Measurements from ENCODE around the gene NOC2L. TPM values are rescaled to one million over a fixed set of nuclear protein-coding genes. Genes with fewer than 3 reads are reported as not detected.
A peak's percentile ranks its signal among the peaks of the same experiment; 100 is the strongest.

The NOC2L gene
- total RNA-seq, 4 donors from 2014 or later: 35.3 to 54.1 (median 47.5) TPM

DNA sequence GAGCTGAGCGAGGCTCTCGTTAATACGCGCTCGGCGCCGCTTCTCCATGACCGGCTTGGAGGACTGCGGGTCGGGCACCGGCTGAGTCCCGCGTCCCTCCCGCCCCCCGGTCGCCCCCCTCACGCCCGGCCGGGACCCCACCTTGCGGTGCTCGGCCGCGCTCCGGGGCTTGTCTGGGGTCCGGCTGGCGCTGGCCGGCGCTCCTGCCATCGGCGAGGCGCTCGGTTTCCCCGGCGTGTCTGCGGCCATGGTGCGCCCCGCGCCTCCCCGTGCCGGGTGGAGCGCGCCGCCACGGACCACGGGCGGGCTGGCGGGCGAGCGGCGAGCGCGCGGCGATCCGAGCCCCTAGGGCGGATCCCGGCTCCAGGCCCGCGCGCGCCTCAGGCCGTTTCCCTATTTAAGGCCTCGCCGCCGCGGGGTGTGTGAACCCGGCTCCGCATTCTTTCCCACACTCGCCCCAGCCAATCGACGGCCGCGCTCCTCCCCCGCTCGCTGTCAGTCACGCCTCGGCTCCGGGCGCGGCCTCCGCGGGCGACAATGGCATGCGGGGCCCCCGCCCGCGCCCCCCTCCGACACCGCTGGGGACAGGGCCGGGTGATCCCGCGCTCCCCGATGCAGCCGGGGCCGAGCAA is 40.8 kb upstream of the NOC2L start, which contains the start of gene HES4:
TSS of gene HES4 (minus strand) at position 373 of the 632 bp plus-strand sequence. CDS start at position 249, 124 bp downstream.
- DNase-seq (ENCODE audit: extremely low spot score): peak; percentile 96
- Histone ChIP-seq H3K4me3 (peak within 1 kb of the TSS; percentile 74 to 83 (median 82)), H3K4me1 (peaks cover 24 to 59% (median 49%) of the 10 kb centered on the region in 4 donors), H3K36me3 (peaks cover 0 to 8% (median 0%) of the 10 kb centered on the region in 4 donors), H3K9me3 (no peaks in the 10 kb centered on the region), H3K27me3 (peaks cover 0 to 56% (median 0%) of the 10 kb centered on the region in 4 donors), H3K27ac (replicated peaks in 1 of 4) (peak within 1 kb of the TSS; percentile 97 to 100 (median 99))
- intact Hi-C loops (cut with DNase I): no loop called here
- peak; percentile 26 for TF ChIP-seq POLR2A (IDR thresholded peaks at IDR 0.05; ENCODE audit: low read depth)
- peak; percentile 79 to 88 for TF ChIP-seq POLR2AphosphoS5 (IDR thresholded peaks at IDR 0.05)
- TF ChIP-seq EP300 (IDR thresholded peaks at IDR 0.05): no peak
- 2% methylated on average over 11 of the region's 95 CpGs for WGBS

GRCh38 chr1:998995-999724 is 40.1 kb upstream of the NOC2L start:
- Histone ChIP-seq H3K27ac (replicated peaks in 1 of 4) (peak overlapping the region; percentile 97 to 100 (median 99)), H3K4me3 (peak overlapping the region; percentile 74 to 83 (median 82)), H3K9me3 (no peaks in the 10 kb centered on the region), H3K4me1 (peaks cover 21 to 53% (median 44%) of the 10 kb centered on the region in 4 donors), H3K36me3 (peaks cover 0 to 8% (median 0%) of the 10 kb centered on the region in 4 donors), H3K27me3 (peaks cover 0 to 50% (median 0%) of the 10 kb centered on the region in 4 donors)
- DNase-seq (ENCODE audit: extremely low spot score): no peak
- TF ChIP-seq POLR2A (IDR thresholded peaks at IDR 0.05; ENCODE audit: low read depth): no peak
- no peak for TF ChIP-seq EP300 (IDR thresholded peaks at IDR 0.05)
- peak in 1 of 2 donors; percentile 20 for TF ChIP-seq POLR2AphosphoS5 (IDR thresholded peaks at IDR 0.05)
- peak in 1 of 3 experiments; percentile 10 for TF ChIP-seq CTCF (IDR thresholded peaks at IDR 0.05)
- intact Hi-C loops (cut with DNase I): no loop called here
- WGBS: 4% methylated on average over 5 of the region's 86 CpGs

DNA sequence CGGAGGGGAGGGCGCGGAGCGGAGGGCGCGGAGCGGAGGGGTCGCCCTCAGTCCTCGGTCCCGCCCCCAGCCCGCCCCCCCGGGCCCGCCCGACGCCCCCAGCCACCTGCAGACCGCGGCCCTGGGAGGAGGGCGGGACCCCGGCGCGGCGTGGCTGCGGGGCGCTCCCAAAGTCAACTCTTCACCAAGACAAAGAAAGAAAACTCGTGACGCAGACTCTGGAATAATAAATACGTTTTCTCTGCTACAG is 39.6 kb upstream of the NOC2L start:
- intact Hi-C loops (cut with DNase I): no loop called here
- H3K27ac ChIP-seq (replicated peaks in 1 of 4): peak overlapping the region; percentile 97 to 100 (median 99)
- TF ChIP-seq EP300 (IDR thresholded peaks at IDR 0.05) (no peak), POLR2A (IDR thresholded peaks at IDR 0.05; ENCODE audit: low read depth) (no peak), POLR2AphosphoS5 (IDR thresholded peaks at IDR 0.05) (no peak), CTCF (IDR thresholded peaks at IDR 0.05) (no peak)
- peaks cover 21 to 53% (median 44%) of the 10 kb centered on the region in 4 donors for H3K4me1 ChIP-seq
- H3K36me3 ChIP-seq: peaks cover 0 to 8% (median 0%) of the 10 kb centered on the region in 4 donors
- peak overlapping the region; percentile 74 to 83 (median 82) for H3K4me3 ChIP-seq
- no peaks in the 10 kb centered on the region for H3K9me3 ChIP-seq
- DNase-seq (ENCODE audit: extremely low spot score): no peak
- WGBS: no CpG with 5 or more reads among the region's 27 CpGs
- H3K27me3 ChIP-seq: peaks cover 0 to 45% (median 0%) of the 10 kb centered on the region in 4 donors

- 55% methylated on average over 27 of the region's 75 CpGs for WGBS
- H3K27ac ChIP-seq (replicated peaks in 1 of 4): peak overlapping the region; percentile 97 to 100 (median 99)
- no peak for DNase-seq (ENCODE audit: extremely low spot score)
These were observed 39.1 kb upstream of the NOC2L start for GRCh38 chr1:997993-998744.

More at GRCh38 chr1:997993-998744, 39.1 kb upstream of the NOC2L start:
- peaks cover 0 to 44% (median 0%) of the 10 kb centered on the region in 4 donors for H3K27me3 ChIP-seq
- peaks cover 21 to 53% (median 44%) of the 10 kb centered on the region in 4 donors for H3K4me1 ChIP-seq
- peak overlapping the region; percentile 74 to 83 (median 82) for H3K4me3 ChIP-seq
- no peaks in the 10 kb centered on the region for H3K9me3 ChIP-seq
- TF ChIP-seq POLR2A (IDR thresholded peaks at IDR 0.05; ENCODE audit: low read depth) (no peak), EP300 (IDR thresholded peaks at IDR 0.05) (no peak), CTCF (IDR thresholded peaks at IDR 0.05) (no peak), POLR2AphosphoS5 (IDR thresholded peaks at IDR 0.05) (no peak)
- intact Hi-C loops (cut with DNase I): no loop called here
- peaks cover 0 to 8% (median 0%) of the 10 kb centered on the region in 4 donors for H3K36me3 ChIP-seq

Measured in esophagus muscularis mucosa (tissue), 4 donors.